GM12873 (cell line): ENCODE results near the gene MAST4.

Experiments
- TF ChIP-seq, protein P1 (sequence below): IDR thresholded peaks from 2 replicates; pipeline ENCODE4 v1.5.1; 2012; ENCODE audit warnings: low read depth, mild to moderate bottlenecking, moderate library complexity, low read length, control low read depth; ENCODE audit not compliant: insufficient read depth; ENCODE audit errors: missing control alignments

Gene MAST4

DNA sequence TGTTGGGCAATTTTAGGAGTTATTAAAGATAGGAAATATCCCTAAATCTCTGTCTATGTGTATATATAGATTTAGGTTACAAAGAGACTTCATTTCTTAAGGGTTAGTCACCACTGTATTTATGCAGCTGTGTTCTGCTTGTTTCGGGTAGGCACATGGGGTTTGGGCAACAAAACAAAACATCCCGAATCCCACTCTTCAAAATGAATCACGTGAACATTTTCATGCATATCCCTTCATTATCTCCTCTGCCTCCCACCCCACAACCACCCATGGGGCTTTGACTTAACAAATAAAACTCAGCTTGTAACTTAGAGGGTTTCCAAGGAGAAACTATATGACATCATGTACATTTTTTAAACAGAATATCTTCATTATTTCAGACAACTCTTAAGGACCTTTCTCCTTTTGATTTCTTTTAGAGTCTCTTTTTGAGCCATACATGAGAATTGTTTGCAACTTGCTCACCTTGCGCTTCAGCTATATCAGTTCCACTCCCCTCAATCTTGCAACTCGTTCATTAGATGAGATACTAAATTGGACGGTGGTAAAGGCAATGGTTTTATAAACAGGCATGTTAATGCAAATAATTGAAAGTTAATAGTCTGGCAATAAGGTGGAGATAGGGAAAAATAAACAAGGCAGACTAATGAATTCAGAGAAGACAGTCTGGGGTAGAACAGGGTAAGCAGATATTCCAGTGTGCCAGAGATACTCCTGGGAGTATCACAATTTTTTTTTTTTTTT lies 463.7 kb downstream of the MAST4 start:
- TF ChIP-seq, protein P1, sequence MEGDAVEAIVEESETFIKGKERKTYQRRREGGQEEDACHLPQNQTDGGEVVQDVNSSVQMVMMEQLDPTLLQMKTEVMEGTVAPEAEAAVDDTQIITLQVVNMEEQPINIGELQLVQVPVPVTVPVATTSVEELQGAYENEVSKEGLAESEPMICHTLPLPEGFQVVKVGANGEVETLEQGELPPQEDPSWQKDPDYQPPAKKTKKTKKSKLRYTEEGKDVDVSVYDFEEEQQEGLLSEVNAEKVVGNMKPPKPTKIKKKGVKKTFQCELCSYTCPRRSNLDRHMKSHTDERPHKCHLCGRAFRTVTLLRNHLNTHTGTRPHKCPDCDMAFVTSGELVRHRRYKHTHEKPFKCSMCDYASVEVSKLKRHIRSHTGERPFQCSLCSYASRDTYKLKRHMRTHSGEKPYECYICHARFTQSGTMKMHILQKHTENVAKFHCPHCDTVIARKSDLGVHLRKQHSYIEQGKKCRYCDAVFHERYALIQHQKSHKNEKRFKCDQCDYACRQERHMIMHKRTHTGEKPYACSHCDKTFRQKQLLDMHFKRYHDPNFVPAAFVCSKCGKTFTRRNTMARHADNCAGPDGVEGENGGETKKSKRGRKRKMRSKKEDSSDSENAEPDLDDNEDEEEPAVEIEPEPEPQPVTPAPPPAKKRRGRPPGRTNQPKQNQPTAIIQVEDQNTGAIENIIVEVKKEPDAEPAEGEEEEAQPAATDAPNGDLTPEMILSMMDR = no peak

DNA sequence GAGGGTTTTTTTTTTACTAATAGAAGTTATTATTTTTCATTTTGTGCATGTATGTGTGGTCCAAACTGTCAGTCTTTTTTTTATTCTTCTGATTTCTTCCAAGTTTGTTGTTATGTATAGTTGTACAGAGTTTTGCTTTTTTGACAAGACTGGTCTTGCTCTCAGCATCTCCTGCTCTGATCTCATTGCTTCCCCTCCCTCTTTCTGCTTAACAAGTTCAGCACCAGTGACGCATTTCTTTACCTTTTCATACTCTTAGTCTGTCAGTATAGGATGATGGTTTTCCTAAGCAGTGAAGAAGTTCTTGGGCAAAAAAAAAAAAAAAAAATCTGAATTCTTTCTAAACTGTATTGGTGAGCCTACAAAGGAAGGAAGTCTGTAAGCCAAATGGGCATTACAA lies 465.3 kb downstream of the MAST4 start:
- TF ChIP-seq, protein P1 = no peak

DNA sequence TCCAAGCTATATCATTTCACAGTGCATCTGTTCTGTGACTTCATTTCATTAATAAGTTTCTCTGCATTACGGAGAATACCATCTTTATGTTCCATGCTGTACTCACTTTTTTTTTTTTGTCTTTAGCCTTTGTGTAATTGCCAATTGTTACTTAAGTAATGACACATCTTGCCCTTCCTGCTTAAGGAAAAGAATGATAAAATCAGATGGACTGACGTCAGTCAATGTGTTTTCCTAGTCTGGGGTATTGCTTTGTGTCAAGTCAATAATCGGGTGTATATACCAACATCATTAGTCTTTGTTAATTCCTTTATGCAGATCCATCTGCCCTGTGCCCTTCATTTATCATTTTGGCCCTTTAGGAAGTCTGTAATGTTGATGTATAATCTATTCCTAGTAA lies 466.9 kb downstream of the MAST4 start:
- TF ChIP-seq, protein P1 = no peak

DNA sequence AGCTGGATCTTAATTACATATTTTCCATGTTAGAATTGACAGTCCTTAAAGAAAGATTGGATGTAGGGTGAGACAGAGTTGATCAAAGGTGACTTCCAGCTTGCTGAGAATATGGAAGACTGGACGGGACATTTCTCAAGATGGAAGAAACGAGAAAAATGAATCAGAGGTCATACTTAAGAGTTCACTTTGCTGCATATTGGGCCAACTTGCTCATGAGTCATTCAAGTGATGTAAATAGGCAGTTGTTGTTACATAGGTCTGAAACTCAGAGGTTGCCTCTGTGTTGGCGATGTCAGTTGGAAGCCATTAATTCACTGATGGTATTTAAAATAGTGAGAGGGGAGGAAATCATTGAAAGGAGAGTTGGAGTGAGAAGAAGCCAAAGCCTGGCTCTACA lies 467.6 kb downstream of the MAST4 start:
- TF ChIP-seq, protein P1 = no peak

DNA sequence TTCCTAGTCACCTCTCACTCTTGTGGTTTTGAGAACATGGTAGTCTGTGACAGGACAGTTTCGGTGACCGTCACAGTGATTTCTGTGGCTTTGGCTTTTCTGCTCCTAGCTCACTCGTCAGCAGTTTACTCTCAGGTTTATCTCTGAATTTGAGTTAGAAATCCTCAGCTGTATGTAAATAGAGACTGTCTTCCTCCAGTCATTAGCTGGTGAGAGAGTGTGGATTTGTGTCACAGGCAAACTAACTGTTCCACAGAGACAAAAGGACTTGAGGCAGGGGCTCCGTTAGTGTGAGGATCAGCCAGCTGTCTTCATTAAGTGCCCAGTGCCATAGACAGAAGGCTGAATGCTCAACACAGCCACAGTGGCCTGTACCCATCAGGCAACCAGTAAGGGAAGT lies 469.0 kb downstream of the MAST4 start:
- TF ChIP-seq, protein P1 = no peak

DNA sequence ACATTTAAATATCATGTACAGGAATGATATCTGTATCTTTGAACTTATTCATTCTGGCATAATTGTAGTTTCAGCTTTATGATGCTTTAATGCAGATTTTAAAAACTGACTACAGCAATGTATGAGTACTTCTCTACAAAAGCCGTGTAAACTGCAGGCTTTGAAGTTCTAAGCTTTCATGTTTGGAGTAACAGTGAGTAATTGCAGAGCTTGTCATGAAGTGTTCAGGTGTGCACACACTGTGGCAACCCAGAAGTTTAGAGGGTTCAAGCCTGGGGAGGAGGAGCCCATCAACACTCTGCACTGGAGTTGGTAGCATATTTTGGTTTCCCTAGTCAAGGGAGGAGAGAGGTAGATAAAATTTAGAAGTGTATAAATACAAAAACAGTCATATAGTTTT lies 469.5 kb downstream of the MAST4 start:
- TF ChIP-seq, protein P1 = no peak

DNA sequence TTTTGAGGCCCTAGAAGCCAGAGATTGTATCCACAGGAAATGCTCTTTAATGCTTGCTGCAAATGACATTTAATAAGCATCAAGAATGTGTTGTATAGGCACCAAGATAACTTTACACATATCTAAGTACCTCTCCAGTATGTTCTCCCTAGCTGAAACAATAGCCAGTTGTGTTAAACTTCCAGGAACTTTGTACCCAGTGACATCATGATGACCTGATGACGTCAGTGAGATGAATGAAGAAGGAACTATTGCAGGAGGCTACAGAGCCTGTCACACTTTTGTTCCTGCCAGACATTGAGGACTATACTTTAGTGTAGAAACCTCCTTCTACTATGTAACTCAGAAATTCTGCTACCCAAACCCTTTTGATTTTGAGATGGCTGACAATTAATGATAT lies 470.6 kb downstream of the MAST4 start:
- TF ChIP-seq, protein P1 = no peak
